ENCODE data around the gene INSIG1.

DNA sequence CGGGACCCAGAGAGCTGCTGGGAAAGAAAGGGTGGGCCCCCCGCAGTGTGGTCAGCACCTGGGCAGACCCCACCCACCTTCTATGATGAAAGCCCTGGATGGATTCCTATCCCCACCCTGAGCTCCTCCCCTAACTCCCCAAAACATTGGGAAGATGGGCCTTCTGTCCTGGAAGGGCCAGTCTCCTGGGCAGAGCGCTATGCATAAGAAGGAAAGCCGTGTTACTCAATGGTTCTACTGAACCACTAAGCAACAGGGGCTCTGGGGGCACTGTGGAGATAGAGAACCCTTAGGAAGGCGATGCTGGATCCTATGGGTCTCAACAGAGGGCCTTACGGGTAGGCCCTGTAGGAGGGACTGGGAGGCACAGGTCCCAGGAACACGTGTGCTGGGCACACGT is 30.7 kb upstream of the INSIG1 start:
- TF ChIP-seq POLR2A (IDR thresholded peaks at IDR 0.05; ENCODE audit: borderline replicate concordance, extremely low read depth, insufficient read depth, insufficient read length) = no peak
- TF ChIP-seq, protein P1, sequence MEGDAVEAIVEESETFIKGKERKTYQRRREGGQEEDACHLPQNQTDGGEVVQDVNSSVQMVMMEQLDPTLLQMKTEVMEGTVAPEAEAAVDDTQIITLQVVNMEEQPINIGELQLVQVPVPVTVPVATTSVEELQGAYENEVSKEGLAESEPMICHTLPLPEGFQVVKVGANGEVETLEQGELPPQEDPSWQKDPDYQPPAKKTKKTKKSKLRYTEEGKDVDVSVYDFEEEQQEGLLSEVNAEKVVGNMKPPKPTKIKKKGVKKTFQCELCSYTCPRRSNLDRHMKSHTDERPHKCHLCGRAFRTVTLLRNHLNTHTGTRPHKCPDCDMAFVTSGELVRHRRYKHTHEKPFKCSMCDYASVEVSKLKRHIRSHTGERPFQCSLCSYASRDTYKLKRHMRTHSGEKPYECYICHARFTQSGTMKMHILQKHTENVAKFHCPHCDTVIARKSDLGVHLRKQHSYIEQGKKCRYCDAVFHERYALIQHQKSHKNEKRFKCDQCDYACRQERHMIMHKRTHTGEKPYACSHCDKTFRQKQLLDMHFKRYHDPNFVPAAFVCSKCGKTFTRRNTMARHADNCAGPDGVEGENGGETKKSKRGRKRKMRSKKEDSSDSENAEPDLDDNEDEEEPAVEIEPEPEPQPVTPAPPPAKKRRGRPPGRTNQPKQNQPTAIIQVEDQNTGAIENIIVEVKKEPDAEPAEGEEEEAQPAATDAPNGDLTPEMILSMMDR (IDR thresholded peaks at IDR 0.05 in 2 of 3, conservative IDR thresholded peaks at IDR 0.05 in 1 of 3; ENCODE audit: borderline replicate concordance in 1 of 3, insufficient read depth in 1 of 3, low read depth in 2 of 3, low read length in 2 of 3) = no peak
- TF ChIP-seq FOSL1 (IDR thresholded peaks at IDR 0.05; ENCODE audit: low read depth) = no peak
- no peak for TF ChIP-seq ZNF274 (IDR thresholded peaks at IDR 0.05; ENCODE audit: low read depth, low read length)

Data from HCT116 (cell line).